ENCODE measurements around the gene PPM1B. TPM values are rescaled to one million over a fixed set of nuclear protein-coding genes. Genes with fewer than 3 reads are reported as not detected.

The PPM1B gene
- total RNA-seq, 1 experiment from 2014 or later = 49.1 TPM

- no peak overlapping the region for H3K4me3 Mint-ChIP-seq (ENCODE audit: unreplicated experiment)
- H3K27ac Mint-ChIP-seq (ENCODE audit: low read depth, unreplicated experiment) = no peak overlapping the region
- intact Hi-C loops (cut with micrococcal nuclease) = no loop called here
- peaks cover 5% of the 10 kb centered on the region for H3K4me1 Mint-ChIP-seq (ENCODE audit: insufficient read depth, unreplicated experiment)
- ChIA-PET CTCF (no interaction called here), POLR2A (no interaction called here)
- H3K9me3 Mint-ChIP-seq (ENCODE audit: unreplicated experiment) = no peaks in the 10 kb centered on the region
- peaks cover 3% of the 10 kb centered on the region for H3K27me3 Mint-ChIP-seq (ENCODE audit: insufficient read depth, unreplicated experiment)
- BruUV-seq (replicated peaks) = no TSS peak
- H3K36me3 Mint-ChIP-seq (ENCODE audit: insufficient read depth, unreplicated experiment) = no peaks in the 10 kb centered on the region
- no peak for TF ChIP-seq CTCF (IDR thresholded peaks at IDR 0.05; ENCODE audit: unreplicated experiment)
- DNase-seq (ENCODE audit: unreplicated experiment) = no peak
Observed at GRCh38 chr2:44134848-44135247, 33.8 kb upstream of the PPM1B start.

- no peaks in the 10 kb centered on the region for H3K36me3 Mint-ChIP-seq (ENCODE audit: insufficient read depth, unreplicated experiment)
- BruUV-seq (replicated peaks) = no TSS peak
- peaks cover 5% of the 10 kb centered on the region for H3K4me1 Mint-ChIP-seq (ENCODE audit: insufficient read depth, unreplicated experiment)
- H3K27ac Mint-ChIP-seq (ENCODE audit: low read depth, unreplicated experiment) = no peak overlapping the region
- ChIA-PET POLR2A (no interaction called here), CTCF (no interaction called here)
- intact Hi-C loops (cut with micrococcal nuclease) = no loop called here
- H3K9me3 Mint-ChIP-seq (ENCODE audit: unreplicated experiment) = no peaks in the 10 kb centered on the region
- DNase-seq (ENCODE audit: unreplicated experiment) = no peak
- no peak for TF ChIP-seq CTCF (IDR thresholded peaks at IDR 0.05; ENCODE audit: unreplicated experiment)
- H3K4me3 Mint-ChIP-seq (ENCODE audit: unreplicated experiment) = no peak overlapping the region
- H3K27me3 Mint-ChIP-seq (ENCODE audit: insufficient read depth, unreplicated experiment) = peaks cover 8% of the 10 kb centered on the region
Observed at GRCh38 chr2:44135296-44135695, 33.4 kb upstream of the PPM1B start.

GRCh38 chr2:44135771-44136170 is 32.9 kb upstream of the PPM1B start:
- Mint-ChIP-seq H3K9me3 (ENCODE audit: unreplicated experiment) (no peaks in the 10 kb centered on the region), H3K27me3 (ENCODE audit: insufficient read depth, unreplicated experiment) (peaks cover 12% of the 10 kb centered on the region), H3K4me3 (ENCODE audit: unreplicated experiment) (no peak overlapping the region), H3K4me1 (ENCODE audit: insufficient read depth, unreplicated experiment) (peaks cover under 1% of the 10 kb centered on the region), H3K36me3 (ENCODE audit: insufficient read depth, unreplicated experiment) (no peaks in the 10 kb centered on the region), H3K27ac (ENCODE audit: low read depth, unreplicated experiment) (no peak overlapping the region)
- no peak for DNase-seq (ENCODE audit: unreplicated experiment)
- no peak for TF ChIP-seq CTCF (IDR thresholded peaks at IDR 0.05; ENCODE audit: unreplicated experiment)
- POLR2A ChIA-PET = no interaction called here
- BruUV-seq (replicated peaks) = no TSS peak
- CTCF ChIA-PET = no interaction called here
- intact Hi-C loops (cut with micrococcal nuclease) = no loop called here

- Mint-ChIP-seq H3K9me3 (ENCODE audit: unreplicated experiment) (no peaks in the 10 kb centered on the region), H3K27me3 (ENCODE audit: insufficient read depth, unreplicated experiment) (peaks cover 14% of the 10 kb centered on the region), H3K27ac (ENCODE audit: low read depth, unreplicated experiment) (no peak overlapping the region), H3K36me3 (ENCODE audit: insufficient read depth, unreplicated experiment) (no peaks in the 10 kb centered on the region), H3K4me3 (ENCODE audit: unreplicated experiment) (no peak overlapping the region), H3K4me1 (ENCODE audit: insufficient read depth, unreplicated experiment) (no peaks in the 10 kb centered on the region)
- BruUV-seq (replicated peaks) = no TSS peak
- TF ChIP-seq CTCF (IDR thresholded peaks at IDR 0.05; ENCODE audit: unreplicated experiment) = no peak
- ChIA-PET POLR2A (interaction anchor here (1.4 kb wide), 1 partner anchor 9 kb away, joined by 5 read pairs; no protein-coding TSS in a partner anchor), CTCF (no interaction called here)
- intact Hi-C loops (cut with micrococcal nuclease) = no loop called here
- DNase-seq (ENCODE audit: unreplicated experiment) = no peak
Observed at GRCh38 chr2:44136252-44136651, 32.4 kb upstream of the PPM1B start.

Measured in MCF 10A (cell line).